ENCODE results near the gene SLC26A2. TPM values are rescaled to one million over a fixed set of nuclear protein-coding genes. Genes with fewer than 3 reads are reported as not detected.

Gene SLC26A2
- total and polyA plus RNA-seq, 7 donors, result 6.4 to 88.8 (median 12.1) TPM

DNA sequence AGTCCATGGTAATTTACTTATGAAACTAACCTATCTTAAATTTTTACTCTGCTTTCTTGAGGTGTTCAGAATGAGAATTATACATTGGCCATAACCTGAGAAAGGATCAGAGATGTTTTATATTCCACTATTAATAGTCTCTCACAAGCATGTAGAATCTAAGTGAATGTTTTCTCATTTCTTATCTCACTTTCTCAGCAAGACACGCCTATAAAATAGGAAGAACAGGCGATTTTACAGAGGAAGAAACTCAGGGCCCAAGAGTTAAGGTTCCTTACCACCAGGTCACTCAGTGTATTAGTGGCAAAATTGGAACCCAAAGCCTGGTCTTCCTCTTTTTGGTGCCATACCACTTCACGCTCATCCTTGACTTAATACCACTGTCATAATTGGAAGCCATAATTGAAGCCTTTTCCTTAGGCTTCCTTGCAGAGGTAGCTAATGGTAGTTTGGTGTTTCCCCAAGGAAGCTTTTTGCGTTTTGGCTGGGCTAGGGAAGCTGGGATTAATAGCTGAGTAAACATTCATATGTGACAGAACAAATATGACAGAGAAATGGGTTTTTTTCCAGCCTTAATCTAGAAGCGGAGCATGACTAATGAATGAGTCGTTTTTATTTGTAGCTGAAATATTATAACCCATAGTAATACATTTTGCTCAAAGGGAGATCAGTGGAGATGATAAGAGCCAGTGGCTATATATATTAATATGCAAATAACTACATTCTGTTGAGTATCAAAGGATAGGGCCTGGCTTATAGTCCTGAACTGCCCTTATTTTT lies 56.9 kb downstream of the SLC26A2 start:
- 70 to 79% methylated on average over 6 of the region's 6 CpGs for WGBS, 2 donors

DNA sequence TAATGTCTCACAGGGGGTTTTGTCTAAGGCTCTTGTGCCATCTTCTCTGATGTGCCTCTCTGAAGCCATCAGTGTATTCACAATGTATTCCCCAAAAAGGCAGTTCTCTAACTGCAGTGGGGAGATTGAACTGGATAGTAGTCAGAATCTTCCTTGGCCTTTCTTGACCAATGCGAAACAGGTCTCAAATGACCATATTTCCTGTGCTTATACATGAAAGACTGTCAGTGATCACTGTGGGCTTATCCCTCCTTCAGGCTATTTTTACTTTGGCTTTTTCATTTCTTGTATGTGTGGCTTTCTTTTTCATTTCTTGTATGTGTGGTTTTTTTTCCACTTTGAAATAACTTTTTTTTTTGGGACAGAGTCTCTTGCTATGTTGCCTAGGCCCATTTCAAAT lies 59.7 kb downstream of the SLC26A2 start:
- Histone ChIP-seq H3K4me1 (peaks cover 0 to 15% (median 13%) of the 10 kb centered on the region in 4 donors), H3K9me3 (peaks cover 0 to 5% (median 0%) of the 10 kb centered on the region in 4 donors), H3K27ac (peak overlapping the region in 1 of 4 donors; percentile 9), H3K4me3 (no peak overlapping the region), H3K36me3 (peaks cover 15 to 93% (median 37%) of the 10 kb centered on the region in 4 donors), H3K27me3 (no peaks in the 10 kb centered on the region)
- TF ChIP-seq POLR2A (IDR thresholded peaks at IDR 0.05) (no peak), EP300 (IDR thresholded peaks at IDR 0.05) (no peak), POLR2AphosphoS5 (IDR thresholded peaks at IDR 0.05) (no peak)
- TF ChIP-seq, protein P1, sequence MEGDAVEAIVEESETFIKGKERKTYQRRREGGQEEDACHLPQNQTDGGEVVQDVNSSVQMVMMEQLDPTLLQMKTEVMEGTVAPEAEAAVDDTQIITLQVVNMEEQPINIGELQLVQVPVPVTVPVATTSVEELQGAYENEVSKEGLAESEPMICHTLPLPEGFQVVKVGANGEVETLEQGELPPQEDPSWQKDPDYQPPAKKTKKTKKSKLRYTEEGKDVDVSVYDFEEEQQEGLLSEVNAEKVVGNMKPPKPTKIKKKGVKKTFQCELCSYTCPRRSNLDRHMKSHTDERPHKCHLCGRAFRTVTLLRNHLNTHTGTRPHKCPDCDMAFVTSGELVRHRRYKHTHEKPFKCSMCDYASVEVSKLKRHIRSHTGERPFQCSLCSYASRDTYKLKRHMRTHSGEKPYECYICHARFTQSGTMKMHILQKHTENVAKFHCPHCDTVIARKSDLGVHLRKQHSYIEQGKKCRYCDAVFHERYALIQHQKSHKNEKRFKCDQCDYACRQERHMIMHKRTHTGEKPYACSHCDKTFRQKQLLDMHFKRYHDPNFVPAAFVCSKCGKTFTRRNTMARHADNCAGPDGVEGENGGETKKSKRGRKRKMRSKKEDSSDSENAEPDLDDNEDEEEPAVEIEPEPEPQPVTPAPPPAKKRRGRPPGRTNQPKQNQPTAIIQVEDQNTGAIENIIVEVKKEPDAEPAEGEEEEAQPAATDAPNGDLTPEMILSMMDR (IDR thresholded peaks at IDR 0.05), result no peak
- intact Hi-C loops (cut with DNase I), result no loop called here
- no peak for DNase-seq
- WGBS, 2 donors, result 93 to 97% methylated on average over 1 of the region's 1 CpG

More for the DNA sequence above, 56.9 kb downstream of the SLC26A2 start:
- DNase-seq, result no peak
- Histone ChIP-seq H3K27ac (no peak overlapping the region), H3K4me1 (peaks cover 0 to 11% (median 9%) of the 10 kb centered on the region in 4 donors), H3K4me3 (no peak overlapping the region), H3K9me3 (peaks cover 0 to 5% (median 0%) of the 10 kb centered on the region in 4 donors), H3K36me3 (peaks cover 39 to 93% (median 53%) of the 10 kb centered on the region in 4 donors), H3K27me3 (no peaks in the 10 kb centered on the region)
- intact Hi-C loops (cut with DNase I), result no loop called here
- TF ChIP-seq EP300 (IDR thresholded peaks at IDR 0.05) (no peak), POLR2A (IDR thresholded peaks at IDR 0.05) (no peak), POLR2AphosphoS5 (IDR thresholded peaks at IDR 0.05) (no peak)
- TF ChIP-seq, protein P1 (IDR thresholded peaks at IDR 0.05), result no peak

DNA sequence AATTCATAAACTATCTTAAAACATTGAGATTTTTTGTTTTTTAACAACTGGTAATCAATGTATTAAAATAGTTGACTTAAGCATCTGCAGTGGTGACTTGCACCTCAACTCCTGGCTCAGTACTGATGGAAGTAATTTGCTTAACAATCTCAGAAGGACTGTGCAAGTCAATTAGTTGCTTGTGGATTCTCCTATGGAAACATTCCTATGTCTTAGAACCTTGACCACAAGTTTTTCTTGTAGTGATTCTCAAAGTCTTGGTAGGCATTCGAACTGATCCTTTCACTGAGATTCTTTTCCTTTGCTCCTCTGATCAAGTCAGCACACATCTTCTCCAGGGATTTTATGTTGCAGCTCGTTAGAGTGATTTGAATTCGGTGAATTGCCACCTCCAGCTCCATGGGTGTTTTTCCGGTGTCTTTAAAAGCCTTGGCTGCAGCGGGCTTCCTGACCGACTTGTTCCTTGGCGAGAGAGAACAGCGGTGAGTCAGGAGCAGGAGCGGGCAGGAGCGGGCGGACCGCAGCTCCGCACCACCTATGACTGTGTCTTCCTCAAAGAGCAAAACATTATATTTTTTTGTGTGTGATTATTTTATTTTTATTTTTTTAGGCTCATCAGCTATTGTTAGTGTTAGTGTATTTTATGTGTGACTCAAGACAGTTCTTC lies 61.1 kb downstream of the SLC26A2 start:
- 94 to 96% methylated on average over 13 of the region's 13 CpGs for WGBS, 2 donors
- Histone ChIP-seq H3K27ac (peak overlapping the region; percentile 14 to 65 (median 48)), H3K27me3 (no peaks in the 10 kb centered on the region), H3K4me3 (no peak overlapping the region), H3K9me3 (no peaks in the 10 kb centered on the region), H3K4me1 (peaks cover 0 to 15% (median 13%) of the 10 kb centered on the region in 4 donors), H3K36me3 (peaks cover 11 to 93% (median 37%) of the 10 kb centered on the region in 4 donors)
- no peak for TF ChIP-seq POLR2AphosphoS5 (IDR thresholded peaks at IDR 0.05)
- TF ChIP-seq, protein P1 (IDR thresholded peaks at IDR 0.05), result no peak
- TF ChIP-seq POLR2A (IDR thresholded peaks at IDR 0.05), result no peak
- TF ChIP-seq EP300 (IDR thresholded peaks at IDR 0.05), result no peak
- intact Hi-C loops (cut with DNase I), result no loop called here
- DNase-seq, result no peak

GRCh38 chr5:150022158-150022531 lies 61.6 kb downstream of the SLC26A2 start:
- no peak overlapping the region for H3K4me3 ChIP-seq
- DNase-seq, result no peak
- TF ChIP-seq EP300 (IDR thresholded peaks at IDR 0.05) (no peak), POLR2AphosphoS5 (IDR thresholded peaks at IDR 0.05) (no peak), POLR2A (IDR thresholded peaks at IDR 0.05) (no peak)
- TF ChIP-seq, protein P1 (IDR thresholded peaks at IDR 0.05), result no peak
- peak overlapping the region; percentile 14 to 65 (median 48) for H3K27ac ChIP-seq
- H3K36me3 ChIP-seq, result peaks cover 11 to 94% (median 40%) of the 10 kb centered on the region in 4 donors
- peaks cover 0 to 15% (median 13%) of the 10 kb centered on the region in 4 donors for H3K4me1 ChIP-seq
- H3K9me3 ChIP-seq, result no peaks in the 10 kb centered on the region
- intact Hi-C loops (cut with DNase I), result no loop called here
- no peaks in the 10 kb centered on the region for H3K27me3 ChIP-seq
- WGBS, 2 donors, result 92 to 94% methylated on average over 1 of the region's 1 CpG

Data from sigmoid colon (tissue), 7 donors.